Panc1 (cell line): ENCODE results near the gene RYR3.

Source experiments
- CTCF ChIP-seq: fragments of 450-650 bp; IDR thresholded peaks from 2 replicates; pipeline ENCODE4 v1.5.1; 2017; ENCODE audit warnings: mild to moderate bottlenecking
- POLR2AphosphoS5 ChIP-seq: IDR thresholded peaks from 2 replicates; pipeline ENCODE4 v1.6.1; 2012; ENCODE audit warnings: mild to moderate bottlenecking, low read depth, low read length, moderate library complexity
- REST ChIP-seq, 2 experiments: IDR thresholded peaks; 2 replicates each; pipeline ENCODE4 v1.6.1; 2011 to 2012; ENCODE audit warnings: low read depth in 2 of 2, control low read depth in 1 of 2, low read length in 1 of 2, mild to moderate bottlenecking in 1 of 2, moderate library complexity in 1 of 2; ENCODE audit not compliant: insufficient read depth in 1 of 2

GRCh38 chr15:33315044-33315443 lies 4.3 kb downstream of the RYR3 start:
- no peak for TF ChIP-seq POLR2AphosphoS5
- TF ChIP-seq REST (IDR thresholded peaks at IDR 0.05; ENCODE audit: insufficient read depth in 1 of 2, low read depth in 2 of 2, low read length in 1 of 2): no peak
- TF ChIP-seq CTCF: no peak
